Aorta (tissue), 5 donors: Measurements from ENCODE around the gene CCDC71L. TPM values are rescaled to one million over a fixed set of nuclear protein-coding genes. Genes with fewer than 3 reads are reported as not detected.

Experiments
- ATAC-seq: fragments of 200-7000 bp; cut with Tn5 transposase; one replicate; pipeline ENCODE4 v1.9.1; 2022; ENCODE audit warnings: moderate library complexity; ENCODE audit not compliant: low FRiP score
- DNase-seq, 2 donors: peaks; one replicate each; pipeline ENCODE4 v3.0.0-alpha.2; 2020
- H3K27ac ChIP-seq, 2 donors: one replicate each; pipeline ENCODE4 v1.5.1; 2013; ENCODE audit warnings: low read length in 2 of 2, mild to moderate bottlenecking in 2 of 2, moderate library complexity in 2 of 2, control low read depth in 1 of 2, inconsistent platforms in 1 of 2, low read depth in 1 of 2
- H3K27me3 ChIP-seq, 2 donors: one replicate each; pipeline ENCODE4 v1.6.1; 2013; ENCODE audit warnings: control low read depth in 1 of 2, low read length in 1 of 2, mild to moderate bottlenecking in 1 of 2, moderate library complexity in 1 of 2; ENCODE audit not compliant: insufficient read depth in 2 of 2, control insufficient read depth in 1 of 2
- H3K36me3 ChIP-seq, 2 donors: one replicate each; pipeline ENCODE4 v1.6.1; 2013; ENCODE audit warnings: control low read depth in 1 of 2, low read length in 1 of 2, mild to moderate bottlenecking in 1 of 2; ENCODE audit not compliant: insufficient read depth in 2 of 2, control insufficient read depth in 1 of 2
- H3K4me1 ChIP-seq, 2 donors: one replicate each; pipeline ENCODE4 v1.6.1; 2013; ENCODE audit warnings: low read length in 2 of 2, control low read depth in 1 of 2, mild to moderate bottlenecking in 1 of 2, moderate library complexity in 1 of 2; ENCODE audit not compliant: insufficient read depth in 2 of 2, control insufficient read depth in 1 of 2
- H3K4me3 ChIP-seq, 2 donors: one replicate each; pipeline ENCODE4 v1.5.1; 2013; ENCODE audit warnings: low read length in 2 of 2, control low read depth in 1 of 2, mild to moderate bottlenecking in 1 of 2
- H3K9me3 ChIP-seq: one replicate; pipeline ENCODE4 v1.6.1; 2013; ENCODE audit warnings: mild to moderate bottlenecking, low read length; ENCODE audit not compliant: control insufficient read depth
- WGBS, 2 donors: extraction: QIAGEN DNeasy Blood & Tissue Kit; methylation state at CpG; one replicate each; pipeline ENCODE4 v1.1.7; 2013; 5-methylcytosine and 5-hydroxymethylcytosine counted together
- intact Hi-C, 2 donors: fragments of 100-400 bp; cut with DNase I; formaldehyde crosslinking; loops; one replicate each; pipeline versions ENCODE4 v1.14.2 to v1.15.0; 2022
- polyA plus RNA-seq, 2 donors: library from polyadenylated mRNA; stranded (reverse); fragments of 200-250 nt; gene quantifications; one replicate each; pipeline ENCODE4 v1.2.3, GENCODE V29; 2013
- total RNA-seq, 2 donors: library from RNA; stranded (reverse); fragmentation: NEBNext Ultra II Directional; extraction: Animal tissue kit (Norgen Biotek cat#: 25700); gene quantifications; one replicate each; pipeline ENCODE4 v1.2.1, GENCODE V29; 2021
- donor health status: healthy with polysubstance abuse.
- donor health status: Bipolar disorder and iron deficiency.
- donor health status: DM: no; HTN: no; CAD: no.
- donor health status: DM: no; HTN: no; CAD: no.
- donor health status: DM: yes; HTN: yes; CAD: no.

Gene CCDC71L
- total and polyA plus RNA-seq, 4 donors = 6.8 to 31.6 (median 18.9) TPM

- 96 to 98% methylated on average over 3 of the region's 3 CpGs for WGBS, 2 donors
- DNase-seq (no peak), ATAC-seq (no peak)
- H3K9me3 ChIP-seq = peaks cover 3% of the 10 kb centered on the region
- intact Hi-C loops = no loop called here
- H3K36me3 ChIP-seq = no peaks in the 10 kb centered on the region
- H3K27me3 ChIP-seq = no peaks in the 10 kb centered on the region
- H3K27ac ChIP-seq = no peak overlapping the region
- peaks cover 0 to 3% of the 10 kb centered on the region in 2 donors for H3K4me1 ChIP-seq
- no peak overlapping the region for H3K4me3 ChIP-seq
These were observed 44.9 kb downstream of the CCDC71L start for GRCh38 chr7:106615808-106616707.

- WGBS, 2 donors = 12 to 18% methylated on average over 2 of the region's 2 CpGs
- ATAC-seq = no peak
These were observed 46.2 kb downstream of the CCDC71L start for GRCh38 chr7:106614751-106615150.

GRCh38 chr7:106613848-106614560 is 47.0 kb downstream of the CCDC71L start:
- ATAC-seq = no peak
- H3K36me3 ChIP-seq = no peaks in the 10 kb centered on the region
- H3K4me1 ChIP-seq = peaks cover 0 to 3% of the 10 kb centered on the region in 2 donors
- intact Hi-C loops = no loop called here
- DNase-seq = no peak
- H3K27me3 ChIP-seq = no peaks in the 10 kb centered on the region
- H3K9me3 ChIP-seq = peaks cover 3% of the 10 kb centered on the region
- H3K4me3 ChIP-seq = no peak overlapping the region
- H3K27ac ChIP-seq = no peak overlapping the region

More at GRCh38 chr7:106614751-106615150, 46.2 kb downstream of the CCDC71L start:
- DNase-seq = no peak
- Histone ChIP-seq H3K27me3 (no peaks in the 10 kb centered on the region), H3K9me3 (peaks cover 3% of the 10 kb centered on the region), H3K4me3 (no peak overlapping the region), H3K27ac (no peak overlapping the region), H3K4me1 (peaks cover 0 to 3% of the 10 kb centered on the region in 2 donors), H3K36me3 (no peaks in the 10 kb centered on the region)
- intact Hi-C loops = no loop called here

- no peak for ATAC-seq
- no peak overlapping the region for H3K4me3 ChIP-seq
- intact Hi-C loops = no loop called here
- H3K4me1 ChIP-seq = peaks cover 0 to 3% of the 10 kb centered on the region in 2 donors
- peaks cover 3% of the 10 kb centered on the region for H3K9me3 ChIP-seq
- WGBS, 2 donors = 96 to 97% methylated on average over 6 of the region's 6 CpGs
- H3K27me3 ChIP-seq = no peaks in the 10 kb centered on the region
- H3K36me3 ChIP-seq = no peaks in the 10 kb centered on the region
- no peak overlapping the region for H3K27ac ChIP-seq
- DNase-seq = no peak
These were observed 47.7 kb downstream of the CCDC71L start for GRCh38 chr7:106613279-106613678.

- DNase-seq (no peak), ATAC-seq (no peak)
- H3K4me3 ChIP-seq = no peak overlapping the region
- H3K36me3 ChIP-seq = no peaks in the 10 kb centered on the region
- 81 to 87% methylated on average over 1 of the region's 1 CpG for WGBS, 2 donors
- peaks cover 3% of the 10 kb centered on the region for H3K9me3 ChIP-seq
- intact Hi-C loops = no loop called here
- no peaks in the 10 kb centered on the region for H3K4me1 ChIP-seq
- H3K27me3 ChIP-seq = no peaks in the 10 kb centered on the region
- no peak overlapping the region for H3K27ac ChIP-seq
These were observed 48.5 kb downstream of the CCDC71L start for GRCh38 chr7:106612432-106612831.

- DNase-seq (no peak), ATAC-seq (no peak)
- intact Hi-C loops = no loop called here
- H3K27me3 ChIP-seq = no peaks in the 10 kb centered on the region
- no peak overlapping the region for H3K27ac ChIP-seq
- peaks cover 3% of the 10 kb centered on the region for H3K9me3 ChIP-seq
- H3K4me3 ChIP-seq = no peak overlapping the region
- WGBS, 2 donors = 87% methylated on average over 3 of the region's 3 CpGs
- no peaks in the 10 kb centered on the region for H3K36me3 ChIP-seq
- H3K4me1 ChIP-seq = no peaks in the 10 kb centered on the region
These were observed 49.0 kb downstream of the CCDC71L start for GRCh38 chr7:106611911-106612310.

GRCh38 chr7:106610996-106611886 is 49.7 kb downstream of the CCDC71L start:
- Histone ChIP-seq H3K4me1 (no peaks in the 10 kb centered on the region), H3K27ac (no peak overlapping the region), H3K4me3 (no peak overlapping the region), H3K36me3 (no peaks in the 10 kb centered on the region), H3K27me3 (no peaks in the 10 kb centered on the region), H3K9me3 (peaks cover 3% of the 10 kb centered on the region)
- ATAC-seq (no peak), DNase-seq (no peak)
- intact Hi-C loops = no loop called here
- WGBS, 2 donors = 76 to 78% methylated on average over 6 of the region's 6 CpGs

- intact Hi-C loops = no loop called here
- no peak for ATAC-seq
- H3K4me3 ChIP-seq = no peak overlapping the region
These were observed 51.5 kb downstream of the CCDC71L start for GRCh38 chr7:106609416-106609815.

More at GRCh38 chr7:106609416-106609815, 51.5 kb downstream of the CCDC71L start:
- 86 to 87% methylated on average over 5 of the region's 5 CpGs for WGBS, 2 donors
- Histone ChIP-seq H3K27me3 (no peaks in the 10 kb centered on the region), H3K27ac (no peak overlapping the region), H3K4me1 (no peaks in the 10 kb centered on the region), H3K36me3 (no peaks in the 10 kb centered on the region), H3K9me3 (peaks cover 3% of the 10 kb centered on the region)
- no peak for DNase-seq
